HUDEP-2 (cell line): ENCODE results near the gene MUC15.
A peak's percentile ranks its signal among the peaks of the same experiment; 100 is the strongest.

ENCODE experiments used
- DNase-seq, 76 experiments: peaks; one replicate each; lab custom pipeline; 2025; ENCODE audit not compliant: unreplicated experiment in 76 of 76; lab: John Stamatoyannopoulos, UW

Gene MUC15

DNA sequence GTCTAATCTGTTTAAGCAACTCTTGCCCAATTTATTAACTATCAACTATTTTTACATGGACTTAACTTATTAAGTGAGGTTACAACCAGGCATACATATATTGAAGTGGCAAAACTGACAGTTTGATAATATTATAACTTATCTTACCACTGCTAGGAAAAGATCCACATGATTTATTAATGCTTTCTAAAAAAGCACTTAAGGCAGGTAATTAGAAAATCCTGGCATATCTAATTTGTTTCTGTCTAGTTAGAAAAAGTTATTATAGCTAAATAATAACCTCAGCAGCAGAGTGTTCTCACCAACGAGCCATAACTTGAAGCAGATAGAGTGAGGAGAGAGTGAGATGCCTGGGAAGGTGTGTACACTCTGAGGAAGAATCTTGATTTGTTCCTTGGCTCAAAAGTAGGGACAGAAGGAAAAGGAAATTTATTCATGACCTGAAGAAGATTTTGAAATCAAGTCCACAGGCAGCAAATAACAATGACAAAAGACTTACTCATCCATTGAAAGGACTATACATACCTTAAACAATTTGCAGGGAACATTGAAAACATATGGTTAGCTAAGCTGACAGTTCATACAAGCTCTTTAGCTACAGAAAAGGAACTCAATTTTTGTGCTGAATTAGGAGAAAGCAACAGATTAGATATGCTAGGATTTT is 7.1 kb upstream of the MUC15 start:
- no peak for DNase-seq

DNA sequence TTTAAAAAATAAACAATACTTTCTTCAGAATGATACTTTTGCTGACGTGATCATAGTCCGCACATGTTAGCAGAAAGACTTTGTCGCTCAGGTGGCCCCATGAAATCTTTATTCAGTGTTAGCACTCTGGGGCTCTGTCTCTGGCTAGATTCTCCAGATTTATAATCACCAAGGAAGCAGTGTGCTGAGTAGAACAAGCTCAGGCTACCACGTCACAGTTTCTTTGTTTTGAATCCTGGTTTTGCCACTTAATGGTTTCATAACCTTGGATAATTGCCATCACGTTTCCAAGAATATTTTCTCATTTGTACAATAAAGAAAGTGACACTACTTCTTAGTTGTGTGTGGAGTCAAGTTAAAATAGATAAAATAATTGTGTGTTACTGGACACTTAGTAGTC is 3.9 kb upstream of the MUC15 start:
- no peak for DNase-seq

DNA sequence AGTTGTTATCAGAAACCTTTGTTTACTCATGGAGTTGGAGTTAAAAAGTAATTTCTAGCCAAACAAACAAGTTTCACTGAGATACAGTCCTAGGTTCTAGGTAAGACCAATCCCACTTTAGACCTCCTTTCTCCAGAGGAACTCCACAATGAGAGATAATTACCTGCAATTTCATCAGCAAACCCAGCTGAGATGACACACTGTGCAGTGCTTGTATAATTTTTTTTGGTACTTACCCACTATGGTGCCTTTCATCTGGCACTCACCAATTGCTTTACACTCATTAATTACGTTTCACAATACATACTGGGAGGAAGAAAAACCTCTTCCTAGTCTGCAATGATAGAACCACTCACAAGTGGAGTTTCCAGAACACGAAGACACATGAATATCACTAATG is 1.8 kb upstream of the MUC15 start:
- DNase-seq: no peak

DNA sequence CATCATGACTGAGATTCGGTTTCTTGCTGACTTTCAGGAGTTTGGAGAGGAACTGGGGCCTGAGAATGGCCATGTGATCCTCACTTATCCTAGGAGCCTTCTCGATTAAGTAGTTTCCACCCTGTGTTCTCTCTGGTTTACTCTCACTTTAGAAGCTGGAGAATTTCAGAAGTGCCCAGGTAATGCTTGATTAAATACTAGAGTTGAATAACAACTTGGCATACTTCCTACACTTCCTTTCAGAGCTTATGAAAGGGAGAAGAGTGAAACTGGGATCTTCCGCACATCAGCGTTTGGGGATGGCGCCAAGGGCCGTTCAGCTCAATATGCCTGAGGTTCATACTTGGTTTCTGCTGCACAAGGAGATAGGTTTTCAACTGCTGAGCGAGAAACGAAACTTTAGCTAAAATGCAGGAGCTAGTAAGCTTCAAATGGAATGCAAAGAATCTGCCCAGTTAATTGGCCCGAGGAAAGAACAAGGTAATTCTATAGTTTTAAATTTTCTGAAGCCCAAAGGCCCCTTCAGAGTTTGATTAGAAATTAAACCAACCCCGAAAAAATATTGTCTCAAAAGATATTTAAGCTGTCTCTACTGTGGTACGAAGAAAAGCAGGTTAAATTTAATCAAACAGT is 823 bp upstream of the MUC15 start:
- no peak for DNase-seq

DNA sequence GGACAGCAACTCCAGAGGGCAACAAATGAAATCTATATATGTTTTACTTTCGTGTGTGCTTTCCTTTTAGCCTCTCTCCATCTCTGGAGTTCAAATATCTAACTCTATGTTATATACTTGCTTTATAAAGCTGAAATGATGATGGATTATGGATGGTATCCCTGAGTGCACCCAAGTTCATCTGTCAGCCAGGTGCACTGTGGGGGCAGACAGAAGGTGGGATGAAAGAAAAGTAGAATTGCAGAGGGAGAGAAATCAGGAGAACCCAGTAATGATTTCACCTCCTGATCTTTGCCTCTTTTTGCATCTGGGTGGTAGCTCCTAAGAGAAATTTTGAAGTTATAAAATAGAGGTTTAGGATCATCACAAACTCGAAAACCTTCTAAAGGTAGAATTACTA is 2.4 kb downstream of the MUC15 start:
- DNase-seq: no peak

DNA sequence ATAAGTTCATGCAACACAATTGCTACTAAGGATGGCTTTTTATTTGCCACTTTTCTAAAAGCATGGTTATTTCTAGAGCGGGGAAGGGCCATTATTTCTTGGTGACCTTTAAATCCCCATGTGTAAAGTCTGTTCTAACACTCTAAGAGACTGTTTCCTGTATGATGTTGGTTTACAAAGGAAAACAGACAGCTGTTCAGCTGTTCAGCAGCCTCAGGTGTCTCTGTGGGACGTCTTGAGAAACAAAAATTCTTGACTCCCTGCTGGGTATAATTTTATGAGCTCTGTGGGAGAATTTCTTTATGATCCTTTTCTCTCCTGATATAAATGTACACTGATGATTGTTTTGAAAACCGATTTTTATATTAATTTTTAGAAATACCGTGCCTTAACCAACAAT is 13.9 kb downstream of the MUC15 start:
- no peak for DNase-seq

DNA sequence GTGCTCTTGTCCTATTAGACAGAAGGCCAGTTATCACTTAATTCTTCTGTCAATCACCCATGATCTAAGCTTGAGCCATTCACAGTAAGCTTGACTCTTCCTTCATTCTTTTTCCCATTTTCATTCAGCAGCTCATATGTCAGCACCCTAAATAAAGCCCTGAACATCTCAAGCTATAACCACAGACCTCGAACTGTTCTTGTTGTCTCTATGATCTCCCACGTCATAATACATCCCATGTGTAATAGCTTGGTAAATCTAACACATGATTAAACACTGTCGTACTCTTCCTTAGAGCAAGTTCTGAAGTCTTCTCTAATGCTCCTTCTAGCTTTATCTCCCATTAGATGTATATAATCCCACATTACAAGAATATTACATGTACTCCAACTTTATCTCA is 14.4 kb downstream of the MUC15 start:
- no peak for DNase-seq

DNA sequence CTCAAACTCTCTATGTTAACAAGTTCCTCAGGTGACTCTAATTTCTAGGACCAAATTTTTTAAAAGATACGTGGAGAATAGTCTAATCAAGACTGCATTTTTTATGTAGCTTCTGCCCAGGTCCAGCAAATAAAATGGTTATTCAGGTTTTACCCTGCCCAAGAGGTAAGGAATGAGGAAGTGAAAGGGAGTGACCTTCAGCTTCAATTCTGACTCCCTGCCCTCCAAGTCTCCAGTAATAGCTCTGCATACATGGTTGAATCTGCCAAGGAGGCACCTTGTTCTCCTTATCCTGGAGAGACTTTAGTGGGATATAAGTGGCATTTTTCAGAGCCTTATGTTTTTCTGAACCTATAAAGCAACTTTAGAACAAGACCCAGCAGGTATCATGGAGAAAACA is 15.5 kb downstream of the MUC15 start:
- DNase-seq: no peak

DNA sequence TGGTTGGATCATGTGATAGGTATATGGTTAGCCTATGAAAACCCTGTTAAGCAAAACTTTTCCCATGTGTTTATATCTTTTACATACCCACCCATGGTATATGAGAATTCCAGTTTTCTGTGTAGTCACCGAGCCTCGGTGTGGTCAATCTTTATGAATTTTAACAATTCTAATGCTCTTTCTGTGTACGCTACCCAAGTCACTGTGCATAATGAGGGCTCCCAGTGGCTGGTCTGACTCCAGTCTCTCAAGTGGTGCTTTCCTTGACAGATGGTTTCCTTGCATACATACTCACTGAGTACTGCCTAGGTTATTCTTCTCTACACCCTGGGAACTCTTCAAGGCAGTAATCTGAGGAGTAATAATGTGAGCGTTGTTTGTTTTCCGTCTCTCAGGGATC is 17.6 kb downstream of the MUC15 start:
- no peak for DNase-seq

DNA sequence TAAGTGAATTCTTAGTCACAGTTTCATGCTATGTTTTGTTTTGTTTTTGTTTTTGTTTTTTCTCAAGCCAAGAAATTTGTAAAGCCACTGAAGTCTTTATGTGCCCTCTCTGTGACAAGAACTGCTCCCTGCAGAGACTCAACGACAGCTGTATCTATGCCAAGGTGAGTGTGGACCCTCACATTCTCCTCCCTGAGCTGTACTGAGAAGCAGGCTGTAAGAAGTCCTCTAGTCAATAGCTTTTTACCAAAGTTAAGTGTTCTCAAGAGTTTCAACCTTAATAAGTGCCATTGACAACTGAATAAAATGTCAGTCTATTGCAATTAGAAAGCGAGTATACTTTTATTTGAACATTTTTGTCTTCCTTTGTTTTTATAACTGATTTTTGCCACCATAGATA is 18.9 kb downstream of the MUC15 start:
- no peak for DNase-seq

DNA sequence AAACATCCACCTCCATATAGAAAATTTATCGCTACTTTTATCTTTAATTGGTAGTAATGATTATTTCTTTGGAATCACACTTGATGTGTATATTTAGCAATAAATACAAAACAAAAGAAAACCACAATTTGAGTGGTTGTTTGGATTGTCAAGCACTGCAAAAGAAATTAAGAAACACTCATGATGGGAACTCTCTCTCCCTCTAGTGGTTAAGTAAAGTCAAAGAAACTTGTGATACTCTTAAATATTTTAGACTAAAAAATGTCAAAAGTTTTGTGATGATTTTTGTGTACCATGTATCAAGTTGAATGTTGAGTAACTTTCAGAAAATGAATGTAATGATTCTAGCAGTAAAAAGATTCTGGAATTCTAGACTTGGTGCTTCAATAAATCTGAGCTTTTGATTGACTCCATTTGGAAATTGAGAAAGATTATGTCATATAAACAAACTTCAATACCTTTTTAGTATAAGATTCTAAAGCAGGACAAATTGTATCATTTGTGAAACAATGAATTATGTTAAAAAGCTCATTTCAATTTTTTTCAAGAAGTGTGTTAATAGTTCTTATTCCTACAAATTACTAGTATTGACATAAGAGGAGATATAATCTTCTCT is 20.8 kb downstream of the MUC15 start:
- DNase-seq: no peak

DNA sequence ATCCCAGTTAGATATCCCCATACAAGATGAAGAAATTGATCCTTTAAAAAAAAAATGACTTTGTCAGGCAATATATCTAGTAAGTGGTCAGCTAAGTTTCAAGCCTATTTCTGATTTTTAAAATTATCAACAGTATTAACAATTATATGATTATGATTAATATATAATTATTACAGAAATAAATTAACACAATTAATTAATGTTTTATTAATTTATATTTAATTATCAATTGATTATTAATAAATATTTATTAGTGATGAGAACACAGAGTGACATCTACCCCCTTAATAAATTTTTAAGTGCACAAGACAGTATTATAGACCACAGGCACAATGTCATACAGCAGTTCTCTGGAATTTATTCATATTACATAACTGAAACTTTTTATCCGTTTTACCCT is 22.0 kb downstream of the MUC15 start:
- DNase-seq: no peak

DNA sequence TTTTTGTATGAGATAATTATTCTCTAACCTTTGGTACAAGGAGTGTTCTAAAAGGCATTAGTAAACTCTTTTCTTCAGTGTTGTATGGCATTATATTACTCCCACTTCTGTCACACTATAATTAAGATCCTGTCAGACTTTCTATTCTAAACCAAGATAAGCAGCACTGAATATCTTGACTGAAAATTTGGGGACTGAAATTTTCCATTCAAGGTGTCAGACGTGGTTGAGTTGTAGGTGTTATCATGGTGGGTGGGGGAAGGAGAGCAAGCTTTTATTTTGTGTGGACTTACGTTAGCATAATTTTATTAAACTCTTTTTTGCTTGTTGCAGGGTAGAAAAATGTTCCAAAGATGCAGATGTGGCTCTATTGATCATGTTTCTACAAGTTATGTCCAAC is 22.9 kb downstream of the MUC15 start:
- no peak for DNase-seq

DNA sequence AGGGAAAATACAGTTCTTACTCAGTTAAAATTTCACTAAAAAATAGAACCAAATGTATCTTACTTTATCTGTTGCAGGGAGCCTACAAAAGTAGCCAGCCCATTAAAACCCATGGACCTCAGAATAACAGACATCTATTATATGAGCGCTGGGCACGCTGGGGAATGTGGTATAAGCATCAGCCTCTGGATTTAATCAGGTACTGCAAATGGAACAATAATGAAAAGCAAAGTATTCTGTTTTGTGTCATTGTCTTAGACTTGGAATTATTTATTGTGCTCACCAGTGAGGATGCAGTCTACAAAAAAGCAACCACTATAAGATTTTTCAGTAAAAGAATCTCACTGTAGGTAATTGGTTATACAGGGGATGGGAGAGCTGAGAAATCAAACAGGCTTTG is 30.2 kb downstream of the MUC15 start:
- DNase-seq: no peak

DNA sequence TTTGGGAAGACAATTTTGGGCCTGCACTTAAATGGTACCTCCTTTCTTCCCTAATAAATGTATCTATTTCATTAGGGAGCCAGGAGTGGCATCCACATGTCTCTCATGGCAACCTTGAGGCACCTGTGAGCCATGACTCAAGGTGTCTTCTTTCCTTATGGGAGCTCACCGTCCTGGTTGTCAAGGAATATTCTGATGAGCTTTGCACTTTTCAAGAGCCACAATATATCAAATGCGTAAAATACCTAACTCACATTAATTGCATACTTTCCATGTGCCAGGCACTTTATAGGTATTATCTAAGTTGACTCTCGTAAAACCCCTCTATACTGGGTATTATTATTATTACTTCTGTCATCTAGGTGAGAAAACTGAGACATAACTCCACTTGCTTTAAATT is 32.5 kb downstream of the MUC15 start:
- no peak for DNase-seq

DNA sequence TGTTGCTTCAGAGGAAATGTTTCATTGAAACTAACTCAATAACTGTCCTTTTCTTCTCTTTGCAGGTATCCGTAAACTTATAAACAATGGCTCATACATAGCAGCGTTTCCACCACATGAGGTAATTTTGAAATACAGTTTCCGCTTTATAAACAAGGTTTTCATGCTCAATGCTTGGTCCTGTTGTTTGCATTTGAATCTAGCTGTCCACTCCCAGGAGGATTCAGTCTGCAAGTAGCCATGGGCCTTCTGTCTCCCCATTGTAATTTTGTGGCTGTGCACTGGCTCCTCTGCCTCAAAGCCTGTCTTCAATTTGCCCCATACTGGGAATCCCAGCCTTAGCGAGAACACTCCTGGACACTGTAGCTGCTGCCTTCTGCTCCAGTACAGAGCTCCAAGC is 34.7 kb downstream of the MUC15 start:
- DNase-seq: no peak

DNA sequence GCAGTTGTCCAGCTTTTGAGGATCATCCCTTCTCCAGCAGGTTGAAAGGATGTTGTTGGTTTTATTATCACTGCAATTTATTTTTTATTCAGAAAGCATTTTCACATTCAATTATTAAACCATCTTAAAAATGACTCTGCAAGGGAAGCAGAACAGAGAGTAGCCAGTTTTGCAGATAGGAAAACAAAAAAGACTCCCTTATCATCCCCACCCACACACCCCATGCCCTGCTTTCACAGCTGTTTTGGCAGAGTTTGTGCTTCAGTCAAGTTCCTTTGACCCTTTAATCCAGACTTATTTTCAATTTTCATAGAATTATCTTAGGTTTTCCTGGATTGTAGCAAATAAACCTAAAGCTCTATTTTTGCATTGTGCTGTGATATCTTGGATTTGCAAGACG is 44.4 kb downstream of the MUC15 start:
- no peak for DNase-seq

DNA sequence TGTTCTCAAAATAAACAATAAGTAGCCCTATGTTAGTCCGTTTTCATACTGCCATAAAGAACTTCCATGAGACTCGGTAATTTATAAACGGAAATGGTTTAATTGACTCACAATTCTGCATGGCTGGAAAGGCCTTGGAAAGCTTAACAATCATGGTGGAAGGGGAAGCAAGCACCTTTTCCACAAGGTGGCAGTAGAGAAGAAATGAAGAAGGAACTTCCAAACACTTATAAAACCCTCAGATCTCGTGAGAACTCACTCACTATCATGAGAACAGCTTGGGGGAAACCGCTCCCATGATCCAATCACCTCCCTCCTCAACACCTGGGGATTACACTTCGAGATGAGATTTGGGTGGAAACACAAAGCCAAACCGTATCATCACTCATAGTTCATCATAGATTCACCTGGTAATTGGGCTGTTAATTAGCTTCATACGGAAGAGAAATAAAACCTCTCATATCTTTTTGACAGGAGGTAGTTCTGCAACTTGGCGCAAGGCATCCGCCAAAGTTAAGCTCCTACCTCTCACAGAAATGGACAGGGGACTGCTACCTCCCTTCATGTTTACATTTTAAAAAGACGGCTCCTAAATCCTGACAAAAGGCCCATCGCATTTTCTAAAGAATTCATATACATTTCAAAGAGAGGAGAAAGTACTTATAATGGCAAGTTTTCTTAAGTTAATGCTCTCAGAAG is 49.0 kb downstream of the MUC15 start:
- DNase-seq: peak in 4 of 76 experiments; percentile 1 to 5 (median 2)

DNA sequence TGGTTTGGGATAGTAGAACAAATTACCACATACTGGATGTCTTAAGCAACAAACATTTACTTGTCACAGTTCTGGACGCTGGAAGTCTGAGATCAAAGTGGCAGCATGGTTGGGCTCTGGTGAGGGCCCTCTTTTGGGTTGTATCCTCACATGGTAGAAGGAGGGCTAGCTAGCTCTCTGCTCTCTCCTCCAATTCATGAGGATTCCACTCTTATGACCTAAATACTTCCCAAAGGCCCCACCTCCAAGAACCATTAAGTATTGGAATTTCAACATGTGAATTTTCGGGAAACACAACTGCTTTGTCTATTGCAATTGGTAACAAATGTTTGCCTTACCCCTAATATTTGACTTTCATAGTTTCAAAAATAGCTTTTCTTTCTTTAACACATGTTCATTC is 52.6 kb downstream of the MUC15 start:
- DNase-seq: no peak

DNA sequence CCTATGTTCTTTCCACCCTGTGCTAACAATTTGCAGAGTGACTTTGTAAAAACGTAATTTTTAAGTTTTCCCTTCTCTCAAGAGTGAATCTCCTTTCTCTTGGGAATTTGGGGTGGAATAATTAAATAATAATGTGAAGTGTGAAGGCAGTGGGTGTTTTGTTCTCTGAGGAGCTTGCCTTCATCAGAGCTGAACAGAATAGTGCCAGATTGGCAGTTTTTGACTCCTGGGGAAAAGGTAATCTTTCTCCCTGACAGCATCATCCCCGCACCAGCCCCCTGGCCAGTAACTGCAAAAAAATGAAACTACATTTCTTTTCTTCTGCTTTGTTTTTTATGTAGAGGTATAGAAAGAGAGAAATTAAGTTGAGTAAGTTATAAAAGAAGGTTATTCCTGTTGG is 59.9 kb downstream of the MUC15 start:
- DNase-seq: no peak

DNA sequence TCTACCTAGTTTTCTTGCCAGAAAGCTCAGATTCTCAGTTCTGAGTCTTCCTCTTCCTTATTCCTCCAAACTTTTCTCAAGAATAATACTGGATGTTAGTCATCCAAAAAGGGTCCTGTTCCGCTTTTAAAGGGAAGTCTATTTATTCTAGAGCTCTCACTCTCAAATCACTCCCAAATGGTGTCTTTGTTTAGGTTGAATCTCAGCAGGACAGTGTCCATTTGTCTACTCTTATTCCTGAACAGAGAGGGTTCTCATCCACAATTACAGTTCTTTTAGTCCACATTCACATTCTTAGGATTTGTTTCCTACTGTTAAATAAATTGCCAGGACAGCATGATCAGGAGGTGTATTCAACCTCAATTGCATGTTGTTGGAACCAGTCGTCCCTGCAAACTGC is 61.3 kb downstream of the MUC15 start:
- no peak for DNase-seq

DNA sequence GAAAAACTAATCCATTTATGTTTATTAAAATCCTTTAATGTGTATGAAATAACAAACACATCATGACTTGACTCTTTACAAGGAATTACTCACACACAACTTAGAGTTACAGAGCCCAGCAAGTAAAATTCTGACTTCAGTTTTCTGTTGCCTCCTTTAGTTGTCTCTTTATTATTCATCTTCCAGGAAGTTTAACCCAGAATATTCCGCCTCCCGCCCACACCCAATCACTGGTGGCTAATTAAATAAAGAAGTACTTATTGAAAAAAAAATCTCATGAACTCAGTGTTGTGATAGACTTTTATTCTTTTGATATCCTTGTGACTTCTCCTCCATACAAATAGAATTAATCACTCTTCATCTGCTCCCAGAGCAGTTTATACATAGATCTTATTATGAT is 61.9 kb downstream of the MUC15 start:
- no peak for DNase-seq
